GM23248 (cell line): ENCODE measurements around the gene NFIX.

ENCODE experiments used
- EZH2 ChIP-seq: fragments of 200-600 bp; sonication (generic); IDR thresholded peaks from 2 replicates; pipeline ENCODE4 v1.6.1; 2018; ENCODE audit warnings: antibody characterized with exemption, mild to moderate bottlenecking; ENCODE audit not compliant: insufficient read depth, poor library complexity, severe bottlenecking
- EZH2phosphoT487 ChIP-seq: fragments of 200-600 bp; sonication (generic); IDR thresholded peaks from 2 replicates; pipeline ENCODE4 v1.6.1; 2018; ENCODE audit warnings: antibody characterized with exemption, moderate library complexity, mild to moderate bottlenecking, low read depth; ENCODE audit not compliant: insufficient read depth

GRCh38 chr19:13104360-13104847 lies 109.1 kb downstream of the NFIX start:
- TF ChIP-seq EZH2 (no peak), EZH2phosphoT487 (no peak)
